Measurements from ENCODE around the gene OSM. TPM values are rescaled to one million over a fixed set of nuclear protein-coding genes. Genes with fewer than 3 reads are reported as not detected.

Gene OSM
- total and polyA plus RNA-seq, 7 donors = 0.60 to 12.8 (median 1.5) TPM

GRCh38 chr22:30294830-30295229, 28.2 kb upstream of the OSM start:
- no peak for TF ChIP-seq CTCF (IDR thresholded peaks at IDR 0.05)
- no peak for TF ChIP-seq POLR2A (IDR thresholded peaks at IDR 0.05)
- no peak for TF ChIP-seq POLR2AphosphoS5 (IDR thresholded peaks at IDR 0.05)
- TF ChIP-seq EP300 (IDR thresholded peaks at IDR 0.05) = no peak
- peaks cover 23 to 80% (median 50%) of the 10 kb centered on the region in 4 donors for H3K36me3 ChIP-seq
- intact Hi-C loops (cut with DNase I) = no loop called here
- no peak overlapping the region for H3K4me3 ChIP-seq
- WGBS, 2 donors = 95% methylated on average over 11 of the region's 11 CpGs
- no peak for DNase-seq
- no peaks in the 10 kb centered on the region for H3K27me3 ChIP-seq
- no peaks in the 10 kb centered on the region for H3K9me3 ChIP-seq
- no peak overlapping the region for H3K27ac ChIP-seq
- peaks cover 0 to 47% (median 43%) of the 10 kb centered on the region in 4 donors for H3K4me1 ChIP-seq

GRCh38 chr22:30294066-30294465, 27.4 kb upstream of the OSM start:
- Histone ChIP-seq H3K4me3 (no peak overlapping the region), H3K27ac (no peak overlapping the region), H3K9me3 (no peaks in the 10 kb centered on the region)

GRCh38 chr22:30293026-30293425, 26.4 kb upstream of the OSM start:
- 94 to 95% methylated on average over 7 of the region's 7 CpGs for WGBS, 2 donors
- Histone ChIP-seq H3K27ac (peak overlapping the region in 3 of 4 donors; percentile 95 to 98 (median 96)), H3K4me3 (no peak overlapping the region), H3K9me3 (no peaks in the 10 kb centered on the region), H3K27me3 (no peaks in the 10 kb centered on the region), H3K4me1 (peaks cover 0 to 44% (median 40%) of the 10 kb centered on the region in 4 donors), H3K36me3 (peaks cover 23 to 64% (median 47%) of the 10 kb centered on the region in 4 donors)
- no peak for TF ChIP-seq POLR2AphosphoS5 (IDR thresholded peaks at IDR 0.05)
- no peak for TF ChIP-seq POLR2A (IDR thresholded peaks at IDR 0.05)
- TF ChIP-seq CTCF (IDR thresholded peaks at IDR 0.05) = no peak
- DNase-seq = no peak
- intact Hi-C loops (cut with DNase I) = no loop called here

More at GRCh38 chr22:30294066-30294465, 27.4 kb upstream of the OSM start:
- peaks cover 23 to 74% (median 50%) of the 10 kb centered on the region in 4 donors for H3K36me3 ChIP-seq
- DNase-seq = no peak
- no peak for TF ChIP-seq POLR2AphosphoS5 (IDR thresholded peaks at IDR 0.05)
- TF ChIP-seq EP300 (IDR thresholded peaks at IDR 0.05) = no peak
- no peak for TF ChIP-seq POLR2A (IDR thresholded peaks at IDR 0.05)
- no peak for TF ChIP-seq CTCF (IDR thresholded peaks at IDR 0.05)
- H3K27me3 ChIP-seq = no peaks in the 10 kb centered on the region
- H3K4me1 ChIP-seq = peaks cover 0 to 46% (median 42%) of the 10 kb centered on the region in 4 donors
- intact Hi-C loops (cut with DNase I) = no loop called here
- WGBS, 2 donors = 95 to 96% methylated on average over 9 of the region's 9 CpGs

GRCh38 chr22:30292069-30292970, 25.7 kb upstream of the OSM start:
- Histone ChIP-seq H3K27me3 (no peaks in the 10 kb centered on the region), H3K4me1 (peaks cover 0 to 42% (median 36%) of the 10 kb centered on the region in 4 donors), H3K36me3 (peaks cover 23 to 57% (median 41%) of the 10 kb centered on the region in 4 donors), H3K27ac (peak overlapping the region; percentile 95 to 98 (median 96)), H3K9me3 (no peaks in the 10 kb centered on the region), H3K4me3 (no peak overlapping the region)
- intact Hi-C loops (cut with DNase I) = no loop called here
- no peak for DNase-seq
- TF ChIP-seq POLR2A (IDR thresholded peaks at IDR 0.05) (no peak), CTCF (IDR thresholded peaks at IDR 0.05) (no peak), EP300 (IDR thresholded peaks at IDR 0.05) (no peak), POLR2AphosphoS5 (IDR thresholded peaks at IDR 0.05) (no peak)
- 89 to 92% methylated on average over 18 of the region's 18 CpGs for WGBS, 2 donors

All from sigmoid colon (tissue), 7 donors.